Posterior cingulate gyrus (tissue), 11 donors: ENCODE measurements around the gene ZMPSTE24.

Source experiments
- DNase-seq, 10 donors: peaks; one replicate each; pipeline versions ENCODE4 v3.0.0 to v3.0.0-alpha.2; 2020 to 2021; ENCODE audit warnings: mixed read lengths in 3 of 10
- intact Hi-C: fragments of 100-400 bp; cut with DNase I; formaldehyde crosslinking; loops from one replicate; pipeline ENCODE4 v1.15.1; 2023

Gene ZMPSTE24

DNA sequence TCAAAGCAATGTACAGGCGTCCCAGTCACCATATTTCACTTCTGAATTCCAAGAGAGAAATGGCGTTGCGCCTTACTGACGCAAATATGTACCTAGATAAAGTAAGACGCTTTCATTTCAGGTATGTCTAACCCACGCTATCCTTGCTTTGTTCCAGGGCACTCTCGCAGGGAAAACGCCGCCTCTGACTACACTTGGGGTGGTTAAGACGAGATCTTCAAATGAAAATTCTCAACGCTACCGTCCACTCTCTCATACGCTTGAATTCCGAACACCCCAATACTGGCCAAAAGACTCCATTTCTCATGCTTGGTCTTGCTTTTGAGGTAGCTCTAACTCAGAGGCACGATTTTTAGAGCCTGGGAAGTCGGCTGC is 736 bp upstream of the ZMPSTE24 start:
- intact Hi-C loops: no loop called here
- DNase-seq: peak in 1 of 10 donors; percentile 4

- intact Hi-C loops: loop anchor here (1.0 to 2.0 kb wide), 2 partner anchors 56 to 97 kb away; partner anchors contain the start of gene RLF
- peak in 1 of 10 donors; percentile 8 for DNase-seq
Measured at GRCh38 chr1:40258445-40258769, 371 bp downstream of the ZMPSTE24 start.

- intact Hi-C loops: no loop called here
- no peak for DNase-seq
Measured at GRCh38 chr1:40264354-40264781, 6.3 kb downstream of the ZMPSTE24 start.

DNA sequence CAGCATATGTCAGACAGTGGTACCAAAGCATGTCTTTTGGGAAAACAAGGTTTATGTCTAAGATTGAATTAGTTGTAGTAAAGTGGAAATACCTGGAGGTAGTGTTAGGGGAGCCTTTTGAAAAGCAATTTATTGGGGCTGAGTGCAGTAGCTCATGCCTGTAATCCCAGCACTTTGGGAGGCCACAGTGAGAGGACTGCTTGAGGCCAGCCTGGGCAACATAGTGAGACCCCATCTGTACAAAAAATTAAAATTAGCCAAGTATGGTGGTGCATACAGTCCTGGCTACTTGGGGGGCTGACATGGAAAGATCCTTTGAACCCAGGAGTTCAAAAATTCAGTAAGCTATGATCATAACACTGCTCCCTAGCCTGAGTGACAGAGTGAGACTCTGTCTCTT is 7.3 kb downstream of the ZMPSTE24 start:
- intact Hi-C loops: no loop called here
- no peak for DNase-seq

DNA sequence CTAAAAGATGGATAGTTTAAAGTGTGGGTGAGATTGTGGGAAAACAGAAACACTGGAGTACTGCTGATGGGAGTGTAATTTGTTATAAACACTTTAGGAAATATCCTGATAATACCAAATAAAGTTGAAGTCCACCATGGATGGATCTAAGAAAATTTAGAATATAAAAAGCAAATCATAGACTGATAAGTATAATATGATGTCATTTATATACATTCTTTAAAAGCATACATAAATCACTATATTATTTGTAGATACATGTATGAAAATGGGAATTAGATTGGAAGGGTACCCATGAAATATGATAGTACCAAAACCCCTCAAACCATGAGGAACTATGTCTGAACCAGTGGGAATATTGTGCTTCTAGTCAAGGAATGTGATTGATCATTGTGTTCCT is 7.9 kb downstream of the ZMPSTE24 start:
- intact Hi-C loops: no loop called here
- no peak for DNase-seq

- no peak for DNase-seq
- intact Hi-C loops: no loop called here
Measured at GRCh38 chr1:40266786-40267535, 8.9 kb downstream of the ZMPSTE24 start.

- intact Hi-C loops: no loop called here
Measured at GRCh38 chr1:40267767-40268187, 9.7 kb downstream of the ZMPSTE24 start.

GRCh38 chr1:40268211-40268610 is 10.2 kb downstream of the ZMPSTE24 start:
- intact Hi-C loops: no loop called here
- DNase-seq: no peak

More at GRCh38 chr1:40267767-40268187, 9.7 kb downstream of the ZMPSTE24 start:
- no peak for DNase-seq

GRCh38 chr1:40270152-40270834 is 12.3 kb downstream of the ZMPSTE24 start:
- intact Hi-C loops: no loop called here
- DNase-seq: no peak

DNA sequence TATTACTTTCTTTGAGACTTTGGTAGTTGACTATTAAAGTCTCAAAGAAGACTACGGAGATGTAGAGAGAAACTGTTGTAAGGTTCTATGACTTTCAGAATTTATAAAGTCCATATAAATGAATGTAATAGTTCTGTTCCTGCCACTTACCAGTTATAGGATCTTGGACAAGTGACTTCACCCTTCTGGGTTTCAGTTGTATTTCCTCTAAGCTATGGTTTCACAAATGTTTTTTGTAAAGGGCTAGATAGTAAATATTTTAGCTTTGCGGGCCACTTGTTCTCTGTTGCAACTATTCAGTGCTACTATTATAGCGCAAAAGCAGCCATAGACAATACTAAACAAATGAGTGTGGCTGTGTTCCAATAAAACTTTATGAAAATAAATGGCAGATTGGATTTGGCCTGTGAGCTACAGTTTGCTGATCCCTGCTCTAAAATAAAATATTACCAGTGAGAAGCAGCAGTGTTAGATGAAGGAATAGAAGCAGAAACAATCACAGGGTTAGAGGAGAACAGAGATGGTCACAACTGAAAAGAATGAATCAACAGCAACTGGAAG is 14.7 kb downstream of the ZMPSTE24 start:
- intact Hi-C loops: no loop called here
- DNase-seq: no peak

- DNase-seq: no peak
- intact Hi-C loops: no loop called here
Measured at GRCh38 chr1:40273547-40274166, 15.6 kb downstream of the ZMPSTE24 start.

GRCh38 chr1:40274331-40274730 is 16.3 kb downstream of the ZMPSTE24 start:
- intact Hi-C loops: no loop called here
- no peak for DNase-seq

- intact Hi-C loops: no loop called here
- DNase-seq: no peak
Measured at GRCh38 chr1:40276122-40276521, 18.1 kb downstream of the ZMPSTE24 start.

DNA sequence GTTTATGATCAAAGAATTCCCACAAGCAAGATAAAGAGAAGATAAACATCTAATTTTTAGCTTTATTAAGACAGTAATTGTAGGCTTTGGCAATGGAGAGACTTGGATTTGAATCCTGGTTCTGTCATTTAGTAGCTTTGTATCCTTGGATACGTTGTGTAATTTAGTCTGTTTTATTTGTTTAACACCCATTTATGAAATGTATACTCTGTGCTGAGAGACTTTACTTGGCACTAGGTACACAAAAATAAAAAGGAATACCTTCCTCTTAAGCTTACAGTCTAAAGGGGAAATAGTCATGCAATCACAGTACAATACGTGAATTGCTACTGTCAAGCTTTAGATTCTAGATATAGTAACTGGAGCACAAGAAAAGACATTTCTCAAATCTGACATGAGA is 23.8 kb downstream of the ZMPSTE24 start:
- intact Hi-C loops: no loop called here
- DNase-seq: no peak

DNA sequence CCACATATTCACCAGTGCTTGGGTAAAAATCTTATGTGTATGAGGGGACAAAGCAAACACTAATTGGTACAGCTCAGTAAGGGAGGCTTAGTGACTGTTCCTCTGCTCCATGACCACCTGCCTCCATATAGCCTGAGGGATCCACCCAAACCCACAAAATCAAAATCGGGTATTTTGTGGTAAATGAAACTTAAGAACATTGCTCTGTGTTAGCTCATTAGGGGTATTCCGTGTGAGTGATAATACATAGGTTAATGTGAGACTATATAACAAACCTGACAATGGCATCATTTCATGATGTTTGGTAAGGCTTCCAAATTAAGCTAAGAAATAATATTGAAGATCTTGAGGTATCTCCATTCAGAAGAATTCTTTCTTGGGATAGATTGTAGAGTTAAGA is 33.3 kb downstream of the ZMPSTE24 start:
- intact Hi-C loops: no loop called here
- DNase-seq: no peak

DNA sequence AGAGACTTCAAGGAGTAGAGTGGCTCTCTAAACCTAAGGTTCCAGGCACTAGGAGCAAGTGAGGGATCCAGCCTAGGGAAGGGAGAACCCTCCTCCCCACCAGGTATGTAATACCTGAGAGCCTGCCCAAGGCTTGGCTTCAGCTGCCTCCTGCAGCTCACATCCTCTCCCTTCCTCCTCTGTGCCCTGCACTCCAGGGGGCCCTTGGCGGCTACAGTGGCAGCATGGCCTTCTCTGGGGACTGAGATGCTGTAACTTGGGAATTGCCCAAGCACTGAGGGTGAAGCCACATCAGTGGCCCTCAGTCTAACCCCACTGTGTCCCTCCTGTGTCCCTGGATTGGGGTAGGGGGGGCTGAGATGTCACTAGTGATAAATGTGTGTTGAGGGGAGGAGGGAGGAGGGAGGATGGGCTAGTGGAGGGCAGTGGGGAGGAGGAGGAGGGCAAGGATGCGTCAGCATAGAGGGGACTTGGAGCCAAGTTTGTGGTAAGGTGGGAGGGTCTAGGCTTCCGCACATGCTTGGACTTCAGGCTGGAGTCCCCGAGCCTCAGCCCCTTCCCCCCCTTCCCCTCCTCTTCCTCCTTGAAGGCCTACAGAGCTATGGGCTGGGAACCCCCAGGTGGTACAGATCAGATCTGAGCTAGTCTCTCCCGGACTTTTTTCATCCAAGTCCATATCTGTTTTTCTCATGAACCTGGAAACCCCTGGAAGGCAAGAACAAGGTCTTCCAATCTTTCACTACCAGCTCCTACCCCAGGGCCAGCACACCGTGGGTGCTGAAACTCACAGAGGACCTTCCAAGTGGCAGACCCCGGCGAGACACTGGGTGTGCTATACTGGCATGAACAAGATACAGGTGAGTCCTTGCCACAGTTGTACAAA is 41.6 kb downstream of the ZMPSTE24 start:
- intact Hi-C loops: no loop called here
- peak in 2 of 10 donors; percentile 38 to 47 for DNase-seq

GRCh38 chr1:40300249-40300567 is 42.2 kb downstream of the ZMPSTE24 start:
- intact Hi-C loops: no loop called here
- peak in 1 of 10 donors; percentile 15 for DNase-seq

DNA sequence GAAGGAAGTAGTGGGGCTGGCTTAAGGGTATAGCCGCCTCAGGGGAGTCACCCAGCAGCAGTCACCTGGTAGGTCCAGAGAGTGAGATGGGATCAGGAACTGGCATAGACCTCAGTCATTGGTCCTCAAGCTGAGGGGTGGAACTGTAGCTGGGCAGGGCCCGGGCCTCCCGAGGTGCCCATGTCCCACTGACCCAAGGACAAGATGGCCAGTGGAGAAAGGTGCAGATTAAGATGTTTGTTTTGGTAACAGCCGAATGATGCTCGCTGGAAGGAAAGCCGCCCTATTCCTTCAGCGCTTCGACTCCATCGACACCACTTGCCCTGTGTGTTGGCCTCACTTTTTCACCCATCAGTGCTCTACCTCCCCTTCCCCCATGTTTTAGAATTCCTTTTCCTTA is 42.6 kb downstream of the ZMPSTE24 start:
- intact Hi-C loops: no loop called here
- peak in 2 of 10 donors; percentile 16 to 24 for DNase-seq

DNA sequence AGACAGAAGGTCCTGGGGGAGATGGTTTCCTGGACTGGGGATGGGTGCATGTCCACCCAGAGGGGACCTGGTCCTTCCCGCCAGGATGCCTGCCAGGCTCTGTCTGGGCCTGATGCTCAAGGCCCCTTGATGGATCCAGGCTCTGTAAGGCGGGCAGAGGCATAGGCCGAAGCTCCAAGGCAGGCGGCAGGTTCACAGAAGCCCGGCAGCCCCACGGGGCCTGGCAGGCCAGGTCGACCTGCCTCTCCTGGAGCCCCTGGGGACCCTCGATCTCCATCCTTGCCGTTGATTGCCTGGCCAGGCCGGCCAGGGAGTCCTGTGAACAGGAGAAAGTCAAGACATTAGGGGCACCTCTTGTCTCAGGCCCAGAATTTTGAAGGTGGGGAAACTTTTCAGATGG is 43.0 kb downstream of the ZMPSTE24 start:
- intact Hi-C loops: no loop called here
- DNase-seq: peak in 1 of 10 donors; percentile 72

GRCh38 chr1:40301541-40302299 is 43.7 kb downstream of the ZMPSTE24 start:
- intact Hi-C loops: no loop called here
- peak in 1 of 10 donors; percentile 60 for DNase-seq
